NCI-H82 treated with DMSO at 0.1 percent for 48 hours (cell line): ENCODE measurements around the gene ZCCHC8.
A peak's percentile ranks its signal among the peaks of the same experiment; 100 is the strongest.
"Not testable (repeated sequence)": the region's sequence is repeated elsewhere in the genome, so short reads cannot be mapped to it uniquely, and the experiment has no call there.

Experiments used
- DNase-seq: peaks from one replicate; lab custom pipeline; 2025; ENCODE audit not compliant: unreplicated experiment; lab: John Stamatoyannopoulos, UW

The ZCCHC8 gene

GRCh38 chr12:122513028-122513427, 12.3 kb upstream of the ZCCHC8 start:
- not testable (repeated sequence) for DNase-seq

- no peak for DNase-seq
Measured at GRCh38 chr12:122508163-122508562, 7.4 kb upstream of the ZCCHC8 start.

- no peak for DNase-seq
Measured at GRCh38 chr12:122506393-122506938, 5.7 kb upstream of the ZCCHC8 start.

GRCh38 chr12:122505419-122506051, 4.8 kb upstream of the ZCCHC8 start:
- no peak for DNase-seq

GRCh38 chr12:122503783-122504590, 3.3 kb upstream of the ZCCHC8 start:
- no peak for DNase-seq

GRCh38 chr12:122503147-122503751, 2.5 kb upstream of the ZCCHC8 start:
- DNase-seq: no peak

- no peak for DNase-seq
Measured at GRCh38 chr12:122501489-122501989, 807 bp upstream of the ZCCHC8 start.

- peak; percentile 66 for DNase-seq
Measured at GRCh38 chr12:122499991-122500684, 594 bp downstream of the ZCCHC8 start.

- no peak for DNase-seq
Measured at GRCh38 chr12:122495258-122495657, 5.5 kb downstream of the ZCCHC8 start.

- not testable (repeated sequence) for DNase-seq
Measured at GRCh38 chr12:122493222-122493621, 7.5 kb downstream of the ZCCHC8 start.

- DNase-seq: no peak
Measured at GRCh38 chr12:122491991-122492390, 8.7 kb downstream of the ZCCHC8 start.

- DNase-seq: no peak
Measured at GRCh38 chr12:122489038-122489437, 11.7 kb downstream of the ZCCHC8 start.

GRCh38 chr12:122487807-122488206, 12.9 kb downstream of the ZCCHC8 start:
- not testable (repeated sequence) for DNase-seq

GRCh38 chr12:122486805-122487426, 13.8 kb downstream of the ZCCHC8 start:
- no peak for DNase-seq

GRCh38 chr12:122486360-122486759, 14.4 kb downstream of the ZCCHC8 start:
- DNase-seq: not testable (repeated sequence)

- not testable (repeated sequence) for DNase-seq
Measured at GRCh38 chr12:122484385-122484784, 16.3 kb downstream of the ZCCHC8 start.

- DNase-seq: no peak
Measured at GRCh38 chr12:122483969-122484368, 16.8 kb downstream of the ZCCHC8 start.

GRCh38 chr12:122481861-122482260, 18.9 kb downstream of the ZCCHC8 start:
- no peak for DNase-seq

- no peak for DNase-seq
Measured at GRCh38 chr12:122480753-122481152, 20.0 kb downstream of the ZCCHC8 start.

GRCh38 chr12:122474324-122474716, 26.4 kb downstream of the ZCCHC8 start:
- no peak for DNase-seq
